Endodermal cell (in vitro differentiated cells): ENCODE data around the gene PTRH2. TPM values are rescaled to one million over a fixed set of nuclear protein-coding genes. Genes with fewer than 3 reads are reported as not detected.

Source experiments
- DNase-seq: peaks from one replicate; pipeline ENCODE4 v3.0.0-alpha.2; 2017
- H3K27ac ChIP-seq: 2 replicates; pipeline ENCODE4 v1.5.1; 2013; ENCODE audit warnings: mild to moderate bottlenecking, low read depth, low read length, moderate library complexity
- H3K27me3 ChIP-seq: 2 replicates; pipeline ENCODE4 v1.6.1; 2013; ENCODE audit warnings: mild to moderate bottlenecking, low read length, moderate library complexity; ENCODE audit not compliant: insufficient read depth, control insufficient read depth, poor library complexity, severe bottlenecking
- H3K36me3 ChIP-seq: 2 replicates; pipeline ENCODE4 v1.7.0; 2013; ENCODE audit warnings: mild to moderate bottlenecking, low read length, moderate library complexity; ENCODE audit not compliant: control insufficient read depth, insufficient read depth
- H3K4me1 ChIP-seq: one replicate; pipeline ENCODE4 v1.7.0; 2013; ENCODE audit warnings: low read length; ENCODE audit not compliant: control insufficient read depth, insufficient read depth
- H3K4me3 ChIP-seq: 2 replicates; pipeline ENCODE4 v1.5.1; 2013; ENCODE audit warnings: mild to moderate bottlenecking, low read length, moderate library complexity
- H3K9ac ChIP-seq: 2 replicates; pipeline ENCODE4 v1.6.1; 2013; ENCODE audit warnings: mild to moderate bottlenecking, low read length, moderate library complexity; ENCODE audit not compliant: poor library complexity, severe bottlenecking; ENCODE audit errors: extremely low read depth
- H3K9me3 ChIP-seq: 2 replicates; pipeline ENCODE4 v1.6.1; 2013; ENCODE audit warnings: mild to moderate bottlenecking, low read length, moderate library complexity; ENCODE audit not compliant: control insufficient read depth
- H3K27ac Mint-ChIP-seq: 2 replicates; pipeline ENCODE4 v1.8.0; 2020; ENCODE audit warnings: mixed read lengths
- H3K27me3 Mint-ChIP-seq: 2 replicates; pipeline ENCODE4 v1.8.0; 2021; ENCODE audit warnings: mild to moderate bottlenecking, mixed read lengths; ENCODE audit not compliant: insufficient read depth
- H3K36me3 Mint-ChIP-seq: 2 replicates; pipeline ENCODE4 v1.8.0; 2020; ENCODE audit warnings: low read depth, mixed read lengths
- H3K4me1 Mint-ChIP-seq: 2 replicates; pipeline ENCODE4 v1.8.0; 2020; ENCODE audit warnings: mixed read lengths
- H3K4me3 Mint-ChIP-seq: 2 replicates; pipeline ENCODE4 v1.8.0; 2020; ENCODE audit warnings: mild to moderate bottlenecking, moderate library complexity, mixed read lengths
- H3K9me3 Mint-ChIP-seq: 2 replicates; pipeline ENCODE4 v1.8.0; 2020; ENCODE audit warnings: mild to moderate bottlenecking, mixed read lengths
- WGBS, 2 experiments: methylation state at CpG; one replicate each; pipeline versions ENCODE4 v1.1.5 to v1.1.7; 2013; ENCODE audit warnings: missing lambda C conversion rate in 2 of 2, mixed read lengths in 1 of 2; ENCODE audit not compliant: insufficient coverage in 1 of 2, insufficient read length in 1 of 2; 5-methylcytosine and 5-hydroxymethylcytosine counted together
- total RNA-seq, 2 donors: library from RNA; stranded (reverse); fragmentation: NEBNext Ultra II Directional in 1 of 2; extraction: Animal tissue kit (Norgen Biotek cat#: 25700) in 1 of 2; gene quantifications; 2 replicates in 1 of 2; 3 replicates in 1 of 2; pipeline ENCODE4 v1.2.1, GENCODE V29; 2021
- TF ChIP-seq, protein P1 (sequence below): fragments of 200-600 bp; sonication (generic); conservative IDR thresholded peaks from 2 replicates; pipeline ENCODE4 v1.5.0; 2021; ENCODE audit warnings: antibody characterized with exemption, mild to moderate bottlenecking

PTRH2 gene
- total RNA-seq, 2 donors from 2014 or later, result 21.6 to 23.6 TPM

DNA sequence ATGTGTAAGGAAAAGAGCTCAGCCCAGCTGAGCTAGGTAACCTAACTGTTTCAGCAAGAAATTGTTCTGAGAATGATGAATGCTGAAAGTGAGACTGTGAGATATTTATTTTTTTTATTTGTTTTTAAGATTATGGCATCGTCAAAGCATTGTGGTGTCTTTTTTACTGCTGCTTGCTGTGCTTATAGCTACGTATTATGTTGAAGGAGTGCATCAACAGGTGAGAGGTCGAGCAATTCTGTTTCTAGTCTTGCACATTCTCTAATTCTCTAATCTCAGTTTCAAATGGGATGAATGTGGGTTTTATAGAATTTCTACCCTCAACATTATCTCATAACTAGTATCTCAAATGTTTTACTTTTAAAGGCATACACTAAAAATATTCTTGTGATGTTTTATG lies 30.1 kb upstream of the PTRH2 start:
- H3K36me3 Mint-ChIP-seq, result peaks cover 39% of the 10 kb centered on the region
- Histone ChIP-seq H3K9me3 (no peaks in the 10 kb centered on the region), H3K9ac (no peak overlapping the region), H3K27ac (no peak overlapping the region), H3K36me3 (peaks cover 49% of the 10 kb centered on the region), H3K27me3 (no peaks in the 10 kb centered on the region), H3K4me3 (no peak overlapping the region), H3K4me1 (no peaks in the 10 kb centered on the region)
- H3K4me3 Mint-ChIP-seq, result no peak overlapping the region
- TF ChIP-seq, protein P1, sequence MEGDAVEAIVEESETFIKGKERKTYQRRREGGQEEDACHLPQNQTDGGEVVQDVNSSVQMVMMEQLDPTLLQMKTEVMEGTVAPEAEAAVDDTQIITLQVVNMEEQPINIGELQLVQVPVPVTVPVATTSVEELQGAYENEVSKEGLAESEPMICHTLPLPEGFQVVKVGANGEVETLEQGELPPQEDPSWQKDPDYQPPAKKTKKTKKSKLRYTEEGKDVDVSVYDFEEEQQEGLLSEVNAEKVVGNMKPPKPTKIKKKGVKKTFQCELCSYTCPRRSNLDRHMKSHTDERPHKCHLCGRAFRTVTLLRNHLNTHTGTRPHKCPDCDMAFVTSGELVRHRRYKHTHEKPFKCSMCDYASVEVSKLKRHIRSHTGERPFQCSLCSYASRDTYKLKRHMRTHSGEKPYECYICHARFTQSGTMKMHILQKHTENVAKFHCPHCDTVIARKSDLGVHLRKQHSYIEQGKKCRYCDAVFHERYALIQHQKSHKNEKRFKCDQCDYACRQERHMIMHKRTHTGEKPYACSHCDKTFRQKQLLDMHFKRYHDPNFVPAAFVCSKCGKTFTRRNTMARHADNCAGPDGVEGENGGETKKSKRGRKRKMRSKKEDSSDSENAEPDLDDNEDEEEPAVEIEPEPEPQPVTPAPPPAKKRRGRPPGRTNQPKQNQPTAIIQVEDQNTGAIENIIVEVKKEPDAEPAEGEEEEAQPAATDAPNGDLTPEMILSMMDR, result no peak
- H3K27me3 Mint-ChIP-seq, result no peaks in the 10 kb centered on the region
- no peaks in the 10 kb centered on the region for H3K4me1 Mint-ChIP-seq
- H3K27ac Mint-ChIP-seq, result no peak overlapping the region
- WGBS, 2 experiments, result 93 to 97% methylated on average over 2 of the region's 3 CpGs
- DNase-seq, result no peak
- H3K9me3 Mint-ChIP-seq, result peaks cover 5% of the 10 kb centered on the region

DNA sequence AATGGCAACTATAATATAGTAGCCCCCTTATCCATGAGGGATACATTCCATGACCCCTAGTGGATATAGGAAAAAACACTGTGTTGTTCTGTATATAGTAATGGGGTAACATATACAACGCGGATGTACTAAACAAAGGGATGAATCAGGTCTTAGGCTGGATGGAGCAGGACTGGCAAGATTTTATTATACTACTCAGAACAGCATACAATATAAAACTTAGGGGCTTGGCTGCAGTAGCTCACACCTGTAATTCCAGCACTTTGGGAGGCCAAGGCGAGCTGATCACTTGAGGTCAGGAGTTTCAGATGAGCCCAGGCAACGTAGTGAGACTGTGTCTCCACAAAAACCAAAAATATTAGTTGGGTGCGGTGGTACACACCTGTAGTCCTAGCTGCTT lies 27.0 kb upstream of the PTRH2 start:
- H3K27me3 Mint-ChIP-seq, result no peaks in the 10 kb centered on the region
- TF ChIP-seq, protein P1, result no peak
- Histone ChIP-seq H3K9ac (no peak overlapping the region), H3K4me3 (no peak overlapping the region), H3K27me3 (no peaks in the 10 kb centered on the region), H3K27ac (no peak overlapping the region), H3K36me3 (peaks cover 32% of the 10 kb centered on the region), H3K4me1 (no peaks in the 10 kb centered on the region), H3K9me3 (no peaks in the 10 kb centered on the region)
- no peaks in the 10 kb centered on the region for H3K4me1 Mint-ChIP-seq
- 79 to 100% methylated on average over 2 to 5 of the region's 5 CpGs for WGBS, 2 experiments
- peaks cover 24% of the 10 kb centered on the region for H3K36me3 Mint-ChIP-seq
- DNase-seq, result no peak
- H3K27ac Mint-ChIP-seq, result no peak overlapping the region
- no peak overlapping the region for H3K4me3 Mint-ChIP-seq
- no peaks in the 10 kb centered on the region for H3K9me3 Mint-ChIP-seq

DNA sequence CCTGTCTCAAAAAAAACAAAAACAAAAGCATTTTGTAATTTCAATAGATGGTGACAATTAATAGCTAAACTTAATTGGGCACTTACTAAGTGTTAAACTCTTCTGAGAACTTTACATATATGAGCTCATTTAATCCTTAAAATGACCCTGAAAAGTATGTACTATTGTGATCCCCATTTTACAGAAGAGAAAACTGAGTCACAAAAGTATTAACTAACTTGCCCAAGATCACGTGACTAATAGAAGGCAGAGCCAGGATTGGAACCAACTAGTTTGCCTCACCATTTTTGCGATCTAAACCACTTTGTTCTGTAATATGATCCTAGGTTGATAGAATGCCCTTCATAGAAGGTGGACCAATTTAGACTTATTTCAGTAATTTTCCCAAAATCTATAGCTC lies 26.5 kb upstream of the PTRH2 start:
- Histone ChIP-seq H3K36me3 (peaks cover 26% of the 10 kb centered on the region), H3K27ac (no peak overlapping the region), H3K27me3 (no peaks in the 10 kb centered on the region), H3K4me1 (no peaks in the 10 kb centered on the region), H3K4me3 (no peak overlapping the region), H3K9ac (no peak overlapping the region), H3K9me3 (no peaks in the 10 kb centered on the region)
- Mint-ChIP-seq H3K27ac (no peak overlapping the region), H3K4me1 (no peaks in the 10 kb centered on the region), H3K4me3 (no peak overlapping the region), H3K9me3 (no peaks in the 10 kb centered on the region), H3K27me3 (no peaks in the 10 kb centered on the region), H3K36me3 (peaks cover 22% of the 10 kb centered on the region)
- no peak for DNase-seq
- TF ChIP-seq, protein P1, result no peak
- WGBS, 2 experiments, result 94 to 95% methylated on average over 2 of the region's 2 CpGs
